ENCODE data around the gene EXOSC6. TPM values are rescaled to one million over a fixed set of nuclear protein-coding genes. Genes with fewer than 3 reads are reported as not detected.
"Not testable (repeated sequence)": the region's sequence is repeated elsewhere in the genome, so short reads cannot be mapped to it uniquely, and the experiment has no call there.

Gene EXOSC6
- total and polyA plus RNA-seq, 2 experiments from 2014 or later: 13.7 to 27.8 TPM

- peak overlapping the region; percentile 95 for H3K27ac Mint-ChIP-seq
- peaks cover 48% of the 10 kb centered on the region for H3K36me3 ChIP-seq (ENCODE audit: insufficient read depth)
- ATAC-seq: peak; percentile 62
Measured at GRCh38 chr16:70252355-70252988, 732 bp upstream of the EXOSC6 start.

GRCh38 chr16:70250748-70251628 lies 752 bp downstream of the EXOSC6 start:
- peaks cover 29% of the 10 kb centered on the region for H4K20me1 ChIP-seq (replicated peaks; ENCODE audit: insufficient read depth)
- Mint-ChIP-seq H3K27me3 (ENCODE audit: insufficient read depth, low read depth, poor library complexity) (peaks cover 18% of the 10 kb centered on the region), H3K4me1 (peaks cover 17% of the 10 kb centered on the region), H3K9me3 (peaks cover 2% of the 10 kb centered on the region; the same call in 1 of the 3 replicates), H3K4me3 (peak overlapping the region; percentile 83), H3K36me3 (ENCODE audit: low read depth) (peaks cover 56% of the 10 kb centered on the region), H3K27ac (no peak overlapping the region)
- no peak overlapping the region for H3K27ac ChIP-seq (ENCODE audit: low read depth)
- H3K4me1 ChIP-seq (ENCODE audit: insufficient read depth): peaks cover 7% of the 10 kb centered on the region; the same call in 1 of the 2 replicates
- DNase-seq (ENCODE audit: low spot score) (peak; percentile 62), ATAC-seq (peak; percentile 46)
- H3K4me2 ChIP-seq: peak overlapping the region; percentile 85
- peak overlapping the region; percentile 81 for H3K4me3 ChIP-seq
- H2AFZ ChIP-seq: no peak overlapping the region
- no peaks in the 10 kb centered on the region for H3K9me2 ChIP-seq (ENCODE audit: insufficient read depth)
- H3K27me3 ChIP-seq (ENCODE audit: insufficient read depth): no peaks in the 10 kb centered on the region
- peaks cover 41% of the 10 kb centered on the region for H3F3A ChIP-seq (replicated peaks; ENCODE audit: low read depth)
- H3K79me2 ChIP-seq (replicated peaks; ENCODE audit: insufficient read depth): peaks cover 29% of the 10 kb centered on the region
- peak in 1 of 2 experiments; percentile 27; a peak in 2 of 4 replicates for TF ChIP-seq CTCF (conservative IDR thresholded peaks at IDR 0.05; ENCODE audit: low read depth in 2 of 2)
- no peak for TF ChIP-seq EZH2 (IDR thresholded peaks at IDR 0.05; ENCODE audit: low read depth, unreplicated experiment)
- no peak for TF ChIP-seq NANOG (IDR thresholded peaks at IDR 0.05; ENCODE audit: borderline replicate concordance)
- TF ChIP-seq ZNF114 (CRISPR knock-in tag; IDR thresholded peaks at IDR 0.05): no peak
- H3K36me3 ChIP-seq (ENCODE audit: insufficient read depth): peaks cover 35% of the 10 kb centered on the region

More at GRCh38 chr16:70252355-70252988, 732 bp upstream of the EXOSC6 start:
- peaks cover 17% of the 10 kb centered on the region for H3K4me1 Mint-ChIP-seq
- no peak for TF ChIP-seq ZNF331 (CRISPR knock-in tag; IDR thresholded peaks at IDR 0.05; ENCODE audit: low read depth)
- peak; percentile 79 to 87 for TF ChIP-seq CTCF (conservative IDR thresholded peaks at IDR 0.05; ENCODE audit: low read depth in 2 of 2)
- Histone ChIP-seq H3K4me2 (0 out of 2 replicates have a peak overlapping the region, but pooled peaks have one; percentile 47), H3K4me1 (ENCODE audit: insufficient read depth) (peaks cover 7% of the 10 kb centered on the region; the same call in 1 of the 2 replicates), H3K27ac (ENCODE audit: low read depth) (peak overlapping the region; percentile 94), H2AFZ (no peak overlapping the region), H3K4me3 (no peak overlapping the region; the same call in 1 of the 2 replicates), H3K79me2 (replicated peaks; ENCODE audit: insufficient read depth) (peaks cover 29% of the 10 kb centered on the region), H3F3A (replicated peaks; ENCODE audit: low read depth) (peaks cover 56% of the 10 kb centered on the region), H3K27me3 (ENCODE audit: insufficient read depth) (no peaks in the 10 kb centered on the region), H4K20me1 (replicated peaks; ENCODE audit: insufficient read depth) (peaks cover 33% of the 10 kb centered on the region), H3K9me2 (ENCODE audit: insufficient read depth) (no peaks in the 10 kb centered on the region)
- H3K4me3 Mint-ChIP-seq: peak overlapping the region; percentile 82
- peaks cover 18% of the 10 kb centered on the region for H3K27me3 Mint-ChIP-seq (ENCODE audit: insufficient read depth, low read depth, poor library complexity)
- DNase-seq (ENCODE audit: low spot score): peak; percentile 79
- peaks cover 2% of the 10 kb centered on the region; the same call in 1 of the 3 replicates for H3K9me3 Mint-ChIP-seq
- peaks cover 70% of the 10 kb centered on the region for H3K36me3 Mint-ChIP-seq (ENCODE audit: low read depth)

GRCh38 chr16:70249697-70250096 lies 2.0 kb downstream of the EXOSC6 start:
- H3K36me3 Mint-ChIP-seq (ENCODE audit: low read depth): peaks cover 43% of the 10 kb centered on the region
- peaks cover 25% of the 10 kb centered on the region for H3K36me3 ChIP-seq (ENCODE audit: insufficient read depth)
- not testable (repeated sequence) for H3K27me3 ChIP-seq (ENCODE audit: insufficient read depth); H3K27ac ChIP-seq (ENCODE audit: low read depth); H2AFZ ChIP-seq; H3K27ac Mint-ChIP-seq; H3K4me1 ChIP-seq (ENCODE audit: insufficient read depth); H3K9me2 ChIP-seq (ENCODE audit: insufficient read depth); ATAC-seq; H3K9me3 Mint-ChIP-seq; DNase-seq (ENCODE audit: low spot score)
- peaks cover 18% of the 10 kb centered on the region for H3K27me3 Mint-ChIP-seq (ENCODE audit: insufficient read depth, low read depth, poor library complexity)
- peak overlapping the region; percentile 83 for H3K4me3 Mint-ChIP-seq
- H3K4me2 ChIP-seq: peak overlapping the region; percentile 85
- H3K4me1 Mint-ChIP-seq: peaks cover 17% of the 10 kb centered on the region
- H3K79me2 ChIP-seq (replicated peaks; ENCODE audit: insufficient read depth): peaks cover 29% of the 10 kb centered on the region
- peak overlapping the region; percentile 81 for H3K4me3 ChIP-seq
- H4K20me1 ChIP-seq (replicated peaks; ENCODE audit: insufficient read depth): peaks cover 24% of the 10 kb centered on the region
- H3F3A ChIP-seq (replicated peaks; ENCODE audit: low read depth): peaks cover 28% of the 10 kb centered on the region

GRCh38 chr16:70238773-70239172 lies 13.0 kb downstream of the EXOSC6 start:
- not testable (repeated sequence) for H3K27ac ChIP-seq (ENCODE audit: low read depth); H3K4me2 ChIP-seq; H3F3A ChIP-seq (replicated peaks; ENCODE audit: low read depth); H3K27me3 Mint-ChIP-seq (ENCODE audit: insufficient read depth, low read depth, poor library complexity); H3K27me3 ChIP-seq (ENCODE audit: insufficient read depth); DNase-seq (ENCODE audit: low spot score); H3K9me2 ChIP-seq (ENCODE audit: insufficient read depth); H4K20me1 ChIP-seq (replicated peaks; ENCODE audit: insufficient read depth); H3K4me1 Mint-ChIP-seq; H3K4me3 ChIP-seq; H3K4me1 ChIP-seq (ENCODE audit: insufficient read depth); H3K4me3 Mint-ChIP-seq; H3K79me2 ChIP-seq (replicated peaks; ENCODE audit: insufficient read depth); H3K27ac Mint-ChIP-seq; H3K36me3 ChIP-seq (ENCODE audit: insufficient read depth); H3K9me3 Mint-ChIP-seq; H2AFZ ChIP-seq; ATAC-seq
- H3K36me3 Mint-ChIP-seq (ENCODE audit: low read depth): peaks cover 15% of the 10 kb centered on the region; the same call in 2 of the 3 replicates
